ENCODE results near the gene DOK5.

The DOK5 gene

DNA sequence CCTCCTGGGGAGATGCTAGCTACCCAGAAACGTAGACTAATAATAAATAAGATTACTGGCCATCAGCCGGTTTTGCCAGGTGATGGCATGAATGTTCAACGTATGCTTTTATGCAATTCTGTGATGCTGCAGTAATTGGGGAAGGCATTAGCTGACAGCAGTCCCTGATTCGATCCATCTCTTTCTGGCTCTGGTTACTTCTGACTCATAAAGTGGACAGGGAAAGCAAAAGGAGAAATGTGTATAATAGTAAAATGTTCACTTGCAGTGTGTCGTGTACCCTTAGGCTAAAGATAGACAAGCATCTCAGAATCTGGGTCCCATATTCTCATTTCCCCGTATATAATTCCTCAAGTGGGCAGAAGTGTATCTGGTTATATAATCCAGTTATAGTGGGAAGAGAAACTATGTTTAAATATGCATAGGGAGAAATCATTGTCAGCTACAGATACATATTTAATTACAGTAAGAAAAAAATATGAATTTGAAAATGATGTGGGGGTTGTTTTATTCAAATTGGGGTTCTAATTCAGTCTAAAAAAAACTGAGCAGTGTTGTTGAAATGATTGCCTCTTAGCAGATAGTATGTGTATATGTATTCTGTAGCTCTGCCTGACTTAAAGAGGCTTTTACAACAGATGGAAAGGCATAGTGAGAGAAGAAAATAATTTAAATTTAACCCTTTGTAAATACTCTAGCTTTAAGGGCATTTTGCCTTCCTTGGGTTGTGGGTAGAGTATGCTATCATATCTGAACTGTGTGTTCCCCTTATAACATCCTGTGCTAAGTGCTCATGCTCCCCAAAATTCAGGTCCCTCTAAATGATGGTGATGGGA, 40.6 kb downstream of the DOK5 start:
- DNase-seq: no peak

DNA sequence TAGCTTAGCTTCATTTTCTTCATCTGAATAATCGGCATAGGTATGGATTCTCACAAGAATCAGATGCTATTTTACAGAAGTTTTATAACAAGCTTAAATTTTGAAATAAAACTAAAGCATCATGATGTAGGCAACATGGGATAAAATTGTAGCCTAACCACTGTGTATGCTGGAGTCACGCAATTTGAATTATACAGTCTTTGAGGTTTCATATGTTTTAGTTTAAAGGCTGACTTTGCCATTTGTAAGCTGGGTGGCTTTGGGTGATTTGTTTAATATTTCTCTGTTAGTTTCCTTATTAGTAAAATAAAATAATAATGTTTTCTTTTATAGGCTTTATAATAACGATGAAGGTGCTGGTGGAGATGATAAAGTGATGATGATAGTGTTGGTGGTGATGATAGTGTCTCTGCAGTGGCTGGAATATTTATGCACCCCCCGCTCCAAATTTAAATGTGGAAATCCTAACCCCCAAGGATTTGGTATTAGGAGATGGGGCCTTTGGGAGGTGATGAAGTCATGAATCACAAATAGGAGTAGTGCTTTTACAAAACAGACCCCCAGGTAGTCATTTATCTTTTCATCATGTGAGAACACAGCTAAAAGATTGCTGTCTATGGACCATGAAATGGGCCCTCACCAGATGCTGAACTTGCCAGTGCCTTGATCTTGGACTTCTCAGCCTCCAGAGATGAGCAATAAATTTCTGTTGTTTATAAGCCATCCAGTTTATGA, 42.0 kb downstream of the DOK5 start:
- DNase-seq: no peak

DNA sequence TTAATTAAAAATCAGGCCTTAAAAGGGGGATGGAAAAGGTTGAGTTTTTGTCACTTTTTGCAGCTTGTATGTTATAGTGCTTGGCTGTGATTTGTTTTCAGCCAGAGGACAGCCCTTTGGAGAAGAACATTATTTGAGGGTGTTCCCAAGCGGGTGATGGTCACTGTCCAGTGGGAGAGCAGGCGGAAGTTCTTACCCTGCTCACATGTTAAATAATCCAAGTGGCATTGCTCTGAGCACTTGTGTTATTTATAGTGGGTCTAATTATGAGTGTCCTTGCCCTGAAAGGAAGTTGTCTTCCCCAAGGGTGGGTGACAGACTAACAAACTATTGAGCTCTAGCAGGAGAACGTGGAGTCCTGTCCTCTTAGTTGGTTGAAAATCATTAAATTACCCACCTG, 49.5 kb downstream of the DOK5 start:
- no peak for DNase-seq

DNA sequence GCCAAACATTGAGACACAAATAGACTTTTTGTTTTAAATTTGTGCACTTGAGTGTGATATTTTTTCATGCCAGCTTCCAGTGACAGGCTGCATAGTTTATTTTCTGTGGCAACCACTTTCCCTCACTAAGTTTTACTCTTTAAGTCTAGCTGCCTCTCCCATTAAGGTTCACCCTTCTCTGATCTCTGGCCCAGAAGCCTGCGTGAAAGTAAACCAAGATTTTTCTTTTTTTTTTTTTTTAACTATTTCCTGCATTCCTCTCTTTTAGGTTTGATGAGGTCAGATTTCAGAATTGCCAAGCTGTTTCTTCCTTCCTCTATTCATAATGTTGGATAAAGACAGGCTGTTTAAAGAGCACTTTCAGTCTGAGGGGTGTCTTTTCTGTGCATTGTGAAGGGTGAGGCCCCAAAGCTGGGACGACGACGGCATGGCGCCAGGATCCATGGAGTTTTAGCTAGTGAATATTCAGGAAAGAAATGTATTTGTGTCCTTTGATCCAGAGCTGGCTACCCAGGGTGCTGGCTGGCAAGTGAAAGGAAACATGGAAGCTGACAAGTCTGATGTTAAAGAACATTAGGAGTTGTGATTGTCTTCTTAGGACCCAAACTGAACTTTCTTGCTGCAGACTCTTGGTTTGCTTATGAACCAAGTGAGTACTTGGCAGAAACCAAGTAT, 50.7 kb downstream of the DOK5 start:
- DNase-seq: no peak

DNA sequence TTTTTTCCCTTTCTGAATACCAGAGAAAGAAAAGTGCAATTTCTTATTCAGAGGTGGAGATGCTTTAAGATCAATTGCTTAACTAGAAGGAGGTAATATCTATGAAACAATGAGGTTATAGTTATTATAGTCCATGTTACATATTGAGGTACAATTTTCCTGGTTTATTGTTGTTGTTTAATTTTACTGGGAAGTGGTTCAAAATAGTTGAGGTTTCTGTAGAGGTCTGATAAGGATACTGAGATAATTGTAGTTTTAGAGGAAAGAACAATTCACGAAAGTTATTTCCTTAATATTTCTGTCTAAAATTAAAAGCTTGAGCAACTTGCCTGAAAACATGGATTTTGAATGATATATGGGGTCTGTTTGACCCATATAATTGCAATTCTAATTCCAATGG, 51.4 kb downstream of the DOK5 start:
- DNase-seq: no peak

DNA sequence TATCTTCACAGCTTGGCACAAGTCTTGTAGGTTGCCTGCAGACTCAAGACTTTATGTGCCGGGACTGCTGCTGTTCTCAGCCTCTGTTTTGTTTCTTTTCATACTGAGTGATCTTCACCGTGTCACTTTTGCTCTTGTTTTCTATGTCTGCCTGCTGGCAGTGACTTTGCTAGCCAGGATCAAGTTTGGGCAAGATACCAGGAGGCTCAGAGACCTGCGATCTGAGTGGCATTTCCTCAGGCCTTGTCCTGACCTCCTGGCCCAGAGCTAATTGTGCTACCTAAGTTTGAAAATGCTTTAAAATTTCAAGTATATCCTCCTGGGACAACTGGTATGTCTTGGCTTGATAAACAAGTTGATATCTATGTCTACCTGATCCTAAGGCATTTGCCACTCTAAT, 57.2 kb downstream of the DOK5 start:
- DNase-seq: no peak

DNA sequence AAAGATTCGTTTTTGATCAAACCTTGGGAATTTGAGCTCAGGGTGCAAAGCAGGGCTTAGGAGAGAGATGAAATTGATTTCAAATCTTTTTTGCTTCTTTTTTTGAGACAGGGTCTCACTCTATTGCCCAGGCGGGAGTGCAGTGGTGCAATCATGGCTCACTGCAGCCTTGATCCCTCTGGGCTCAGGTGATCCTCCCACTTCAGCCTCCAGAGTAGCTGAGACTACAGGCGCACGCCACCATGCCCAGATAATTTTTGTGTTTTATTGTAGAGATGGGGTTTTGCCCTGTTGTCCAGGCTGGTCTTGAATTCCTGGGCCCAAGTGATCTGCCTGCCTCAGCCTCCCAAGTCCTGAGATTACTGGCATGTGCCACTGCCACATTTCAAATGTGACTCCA, 58.7 kb downstream of the DOK5 start:
- no peak for DNase-seq

DNA sequence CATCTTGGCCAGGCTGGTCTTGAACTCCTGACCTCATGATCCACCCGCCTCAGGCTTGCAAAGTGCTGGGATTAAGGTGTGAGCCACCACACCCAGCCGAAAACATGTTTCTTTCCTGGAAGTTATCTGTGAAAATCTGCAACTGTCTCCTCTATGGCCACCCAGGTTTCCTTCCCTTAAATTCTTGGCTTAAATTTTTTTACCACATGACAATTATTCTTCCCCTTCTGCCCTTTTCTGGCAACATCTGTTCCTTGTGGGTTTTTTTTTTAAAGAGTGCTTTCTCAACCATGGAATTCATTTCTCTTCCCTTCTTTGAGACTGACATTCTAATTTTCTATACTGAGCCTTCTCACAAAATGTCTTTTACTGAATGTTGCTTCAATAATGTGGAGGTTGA, 59.6 kb downstream of the DOK5 start:
- no peak for DNase-seq

DNA sequence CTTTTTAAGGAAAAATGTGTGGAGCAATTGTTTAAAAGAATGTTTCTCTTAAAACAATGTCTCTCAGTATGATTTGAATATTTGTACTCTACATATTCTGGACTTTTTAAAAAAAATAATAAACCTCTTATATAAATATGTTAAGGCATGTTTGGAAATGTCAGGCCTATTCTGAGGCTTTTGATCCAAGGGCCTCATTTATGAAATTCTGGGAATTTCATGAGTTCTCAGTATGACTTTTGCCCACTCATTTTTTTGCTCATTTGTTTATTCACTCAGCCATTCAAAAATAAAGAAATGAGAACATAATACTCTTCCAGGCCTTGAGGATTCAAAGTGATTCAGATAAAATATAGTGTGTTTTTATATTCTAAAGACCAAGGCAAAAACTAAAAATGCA, 60.4 kb downstream of the DOK5 start:
- no peak for DNase-seq

DNA sequence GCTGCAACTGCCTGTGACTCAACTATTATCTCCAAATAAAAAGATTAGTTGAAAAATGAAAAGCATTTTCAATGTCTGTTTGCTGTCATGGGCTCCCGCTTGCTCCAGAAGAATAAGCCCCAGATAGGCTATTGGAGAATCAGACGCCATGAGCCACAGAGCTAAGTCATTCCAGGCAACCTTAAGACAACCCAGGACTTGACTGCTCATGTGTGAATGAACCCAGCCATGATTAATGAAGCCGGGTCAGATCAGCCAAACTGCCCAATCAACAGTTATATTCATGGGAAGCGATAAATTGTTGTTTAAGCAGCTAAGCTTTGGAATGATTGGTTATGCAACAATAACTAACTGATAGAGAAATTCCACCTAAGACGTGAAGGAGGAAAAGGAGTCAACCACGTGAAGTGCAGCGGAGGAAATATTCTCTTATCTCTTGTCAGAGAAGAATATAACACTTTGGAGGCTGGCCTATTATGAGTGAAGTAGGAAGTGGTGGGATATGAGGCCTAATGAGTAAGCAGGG, 64.2 kb downstream of the DOK5 start:
- no peak for DNase-seq

DNA sequence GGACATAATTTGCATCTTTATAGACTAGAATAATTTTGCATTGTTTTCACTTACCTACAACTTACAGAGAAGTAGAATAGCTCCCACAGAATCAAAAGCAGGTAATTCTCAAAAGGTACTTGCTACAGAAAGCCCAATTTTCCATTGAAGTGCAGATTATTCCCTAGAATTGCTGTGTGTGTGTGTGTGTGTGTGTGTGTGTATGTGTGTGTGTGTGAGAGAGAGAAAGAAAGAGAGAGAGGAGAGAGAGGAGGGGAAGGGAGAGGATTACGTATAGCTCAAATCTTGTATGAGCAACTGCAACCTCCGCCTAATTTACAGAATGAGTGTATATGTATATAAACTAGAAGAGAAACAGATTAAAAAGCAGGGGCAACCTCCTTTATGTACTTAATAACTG, 68.0 kb downstream of the DOK5 start:
- no peak for DNase-seq

DNA sequence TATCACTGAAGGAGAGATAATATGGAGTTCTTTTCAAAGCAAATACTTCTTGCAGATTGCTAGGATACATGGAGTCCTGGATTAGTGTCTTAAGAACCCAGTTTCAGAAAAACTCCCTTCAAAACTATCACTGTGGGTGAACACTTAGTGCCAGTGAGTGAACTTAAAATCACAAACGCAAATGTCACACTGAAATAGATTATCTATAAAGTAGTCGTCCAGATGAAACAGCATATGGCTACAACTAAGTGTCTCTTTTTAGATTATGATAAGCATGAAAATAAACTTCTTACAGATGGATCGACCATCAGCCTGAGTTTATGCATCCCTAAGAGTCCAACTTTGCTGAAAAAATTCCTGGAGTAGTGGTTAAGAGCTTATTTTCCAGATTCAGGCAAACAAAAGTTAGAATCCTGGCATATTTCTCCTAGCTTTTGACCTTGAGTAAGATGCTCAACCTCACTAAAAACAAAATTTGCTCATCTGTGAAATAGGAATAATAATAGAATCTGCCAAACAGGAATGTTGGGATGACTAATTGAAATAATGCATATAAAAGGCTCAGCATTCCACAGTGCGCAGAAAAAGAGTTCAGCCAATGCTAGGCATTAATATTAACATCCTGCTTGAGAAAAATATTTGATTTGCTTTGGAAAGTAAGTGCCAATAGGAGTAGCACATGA, 70.4 kb downstream of the DOK5 start:
- DNase-seq: no peak

DNA sequence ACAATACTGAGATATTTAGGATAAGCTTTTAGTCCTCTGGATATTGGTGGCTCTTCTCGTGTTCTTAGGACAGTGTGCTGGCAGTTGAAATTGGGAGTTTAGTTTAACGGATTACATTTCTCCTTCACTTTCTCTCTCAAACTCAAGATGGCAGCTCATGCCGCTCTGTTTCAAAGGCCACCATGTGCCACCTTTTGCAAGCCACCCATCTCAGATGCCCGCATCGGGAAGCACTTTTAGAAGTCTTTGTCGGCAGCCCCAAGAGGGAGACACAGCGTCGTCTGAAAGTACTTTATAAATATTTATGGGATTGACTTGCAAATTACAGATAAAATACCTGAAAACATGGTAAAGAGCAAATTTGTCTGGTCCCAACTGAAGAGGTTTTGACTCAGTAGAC, 73.5 kb downstream of the DOK5 start:
- no peak for DNase-seq

DNA sequence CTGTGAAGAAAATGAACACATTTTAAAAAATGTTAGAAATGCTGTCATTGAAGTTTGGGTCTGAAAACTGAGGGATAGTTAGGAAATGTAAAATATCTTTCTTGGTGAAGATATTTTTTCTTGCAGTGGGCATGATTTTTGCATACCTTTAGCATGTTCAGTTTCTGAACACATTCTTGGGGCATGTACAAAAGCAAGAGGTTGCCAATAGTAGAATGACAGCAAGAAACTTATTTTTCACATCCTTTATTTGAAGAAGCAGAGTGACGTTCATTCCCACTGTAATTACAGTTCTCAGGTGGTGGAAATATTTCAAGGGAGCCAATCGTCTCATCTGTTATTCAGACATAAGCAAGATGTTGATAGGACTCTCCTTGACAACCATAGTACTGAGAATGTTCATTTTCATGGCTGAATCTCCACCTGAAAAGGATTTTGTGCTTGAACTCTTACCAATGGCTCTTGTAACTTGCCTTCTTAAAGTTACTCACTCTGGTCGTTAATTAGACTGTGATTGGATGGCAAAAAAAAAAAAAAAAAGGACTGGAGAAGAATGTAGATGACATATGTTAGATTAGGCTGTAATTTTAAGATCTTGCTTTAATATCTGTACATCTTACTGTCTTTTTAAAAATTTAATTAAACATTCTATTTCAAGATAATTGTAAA, 74.4 kb downstream of the DOK5 start:
- no peak for DNase-seq

DNA sequence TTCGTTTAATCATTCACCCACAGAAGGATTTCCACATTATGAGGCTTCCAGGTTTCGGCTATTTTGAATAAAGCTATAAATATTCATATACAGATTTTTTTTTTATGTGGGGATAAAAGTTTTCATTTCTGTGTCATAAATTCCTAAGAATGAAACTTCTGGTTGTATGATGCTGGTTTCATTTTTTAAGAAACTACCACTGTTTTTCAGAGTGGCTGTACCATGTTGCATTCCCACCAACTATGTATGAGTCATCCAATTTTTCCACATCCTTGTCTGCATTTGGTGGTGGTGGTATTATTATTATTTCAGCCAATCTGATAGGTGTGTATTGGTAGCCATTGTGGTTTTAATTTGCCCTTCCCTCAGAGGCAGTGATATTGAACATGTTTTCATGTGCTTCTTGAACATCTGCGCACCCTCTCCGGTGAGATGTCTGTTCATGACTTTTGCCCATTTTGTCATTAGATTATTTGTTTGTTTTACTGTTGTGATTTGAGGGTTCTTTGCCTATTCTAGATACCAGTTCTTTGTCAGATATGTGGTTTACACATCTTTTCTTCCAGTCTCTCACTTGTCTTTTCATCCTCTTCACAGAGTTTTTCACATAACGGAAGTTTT, 75.5 kb downstream of the DOK5 start:
- DNase-seq: no peak

DNA sequence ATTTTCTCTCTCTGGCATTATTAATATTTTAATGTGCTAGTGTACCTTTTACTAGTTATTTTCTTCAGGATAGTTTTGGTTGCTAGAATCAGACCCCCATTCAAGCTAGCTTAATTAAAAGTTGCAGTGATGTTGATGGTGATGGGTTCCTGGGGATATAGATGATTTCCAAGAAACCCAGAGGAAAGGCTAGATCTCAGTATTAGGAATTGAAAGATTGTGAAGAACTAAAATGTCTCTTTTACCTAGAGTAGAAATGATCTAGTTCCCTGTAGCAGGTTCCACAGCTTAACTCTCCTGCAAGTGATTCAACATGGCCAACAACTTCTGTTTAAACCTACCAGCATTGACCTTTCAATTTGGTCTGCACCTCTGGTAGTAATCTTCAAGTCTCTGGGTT, 78.6 kb downstream of the DOK5 start:
- no peak for DNase-seq

DNA sequence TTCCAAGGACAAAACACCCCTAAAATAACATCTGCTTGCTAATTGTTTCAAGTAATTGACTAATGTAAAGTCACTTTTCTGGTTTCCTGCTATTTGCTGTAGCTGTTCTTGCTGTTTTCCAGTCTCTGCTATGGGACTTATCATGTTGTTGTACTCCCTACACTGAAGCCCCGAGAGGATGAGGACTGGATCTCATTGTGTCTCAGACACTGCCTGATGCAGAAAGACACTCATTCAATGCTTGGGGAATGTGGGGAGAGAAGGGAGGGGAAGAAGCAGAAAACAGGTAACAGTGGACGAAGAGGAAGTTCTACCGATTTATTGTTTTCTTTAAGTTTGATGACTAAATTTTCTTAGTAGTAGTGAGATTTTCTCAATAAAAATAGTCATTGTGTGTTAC, 79.8 kb downstream of the DOK5 start:
- no peak for DNase-seq

DNA sequence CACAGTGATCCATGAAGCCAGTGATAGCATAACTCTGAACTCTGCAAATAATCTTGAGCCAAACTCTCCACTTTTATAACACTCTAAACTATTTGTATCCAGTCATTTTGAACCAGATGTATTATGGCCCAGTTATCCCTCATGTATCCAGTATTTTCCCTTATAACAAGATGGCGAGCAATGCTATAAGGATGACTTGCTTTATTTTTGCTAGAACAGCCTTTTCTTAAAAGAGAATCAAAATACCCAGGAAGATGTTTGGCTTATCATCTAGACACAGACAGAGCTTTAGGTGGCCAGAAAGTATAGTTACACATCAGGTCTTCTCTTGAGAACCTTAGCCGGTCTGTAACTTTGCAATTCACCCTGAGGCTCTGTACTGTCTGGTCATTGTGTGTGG, 81.0 kb downstream of the DOK5 start:
- DNase-seq: no peak

DNA sequence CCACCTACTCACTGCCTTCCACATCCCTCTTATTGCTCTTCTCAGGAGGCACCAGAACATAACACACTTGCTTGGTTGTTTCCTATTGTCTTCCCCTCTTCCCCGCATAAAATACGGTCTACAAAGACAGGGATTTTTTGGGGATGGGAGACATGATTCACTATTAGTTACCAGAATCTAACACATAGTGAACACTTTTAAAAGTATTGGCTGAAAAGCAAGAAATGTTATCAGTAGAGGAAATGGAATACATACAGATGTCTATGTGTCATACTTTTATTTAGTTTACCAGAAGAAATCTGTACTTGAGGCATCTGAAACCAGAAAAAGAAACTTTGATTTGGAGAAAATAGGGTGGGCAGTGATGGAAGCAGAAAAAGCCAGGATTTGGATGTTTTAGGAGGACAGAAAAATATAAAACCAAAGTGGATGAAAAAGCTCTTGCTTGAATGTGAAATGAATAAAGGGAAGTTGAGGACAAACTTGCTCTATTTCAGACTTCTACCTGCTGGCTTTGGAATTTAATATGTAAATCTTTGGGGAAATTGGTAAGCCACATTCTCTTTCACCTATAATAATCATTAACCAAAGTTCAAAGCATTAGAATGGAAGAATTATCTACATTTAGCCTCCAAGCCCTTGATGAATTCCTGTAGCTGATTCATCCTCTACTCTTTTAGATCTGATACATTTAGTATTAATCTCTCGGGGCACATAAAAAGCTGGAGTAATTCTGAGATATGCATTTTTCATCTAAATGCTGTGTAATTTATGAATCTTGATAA, 82.6 kb downstream of the DOK5 start:
- DNase-seq: no peak

DNA sequence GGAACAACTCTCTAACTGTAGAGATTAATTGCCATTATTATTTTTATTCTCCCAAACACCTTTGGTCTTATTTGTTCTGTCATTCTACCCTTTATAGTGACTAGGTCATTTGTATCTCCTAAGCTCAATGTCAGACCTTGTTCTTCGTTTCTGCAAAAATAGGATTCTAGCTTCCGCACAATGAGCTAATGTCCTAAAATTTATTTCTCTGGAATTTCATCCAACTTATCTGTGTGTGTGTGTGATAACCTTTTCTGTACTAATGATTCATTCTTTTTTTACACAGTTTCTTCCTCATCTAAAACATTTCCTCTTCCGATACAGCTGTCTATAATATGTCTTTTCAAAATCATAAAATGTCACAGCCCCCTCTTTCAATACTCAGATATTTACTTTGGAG, 84.5 kb downstream of the DOK5 start:
- DNase-seq: no peak

DNA sequence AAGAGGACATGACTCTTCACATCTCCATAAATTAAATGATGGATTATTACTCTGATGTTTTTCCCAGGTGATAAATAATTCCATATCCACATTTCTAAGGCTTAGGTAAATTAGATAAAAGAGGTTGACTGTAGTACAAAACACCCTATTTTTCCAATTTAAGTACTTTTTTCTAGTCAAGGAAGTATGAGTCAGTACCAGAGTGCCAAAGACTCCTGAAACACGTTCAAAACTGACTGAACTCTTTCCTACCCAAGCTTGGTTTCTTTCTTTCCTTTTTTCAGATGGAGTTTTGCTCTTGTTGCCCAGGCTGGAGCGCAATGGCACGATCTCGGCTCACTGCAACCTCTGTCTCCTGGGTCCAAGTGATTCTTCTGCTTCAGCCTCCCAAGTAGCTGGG, 85.0 kb downstream of the DOK5 start:
- DNase-seq: no peak

All from activated effector memory CD4-positive, alpha-beta T cell treated with Interleukin-2 at 50 U/mL for 16 hours (primary cell).